ENCODE data around the gene ZNHIT1.

Gene ZNHIT1

GRCh38 chr7:101207459-101207858 lies 10.5 kb upstream of the ZNHIT1 start:
- TF ChIP-seq CTCF (IDR thresholded peaks at IDR 0.05; ENCODE audit: control insufficient read depth, extremely low read depth, insufficient read depth) = no peak
- DNase-seq (ENCODE audit: low read depth) = no peak

DNA sequence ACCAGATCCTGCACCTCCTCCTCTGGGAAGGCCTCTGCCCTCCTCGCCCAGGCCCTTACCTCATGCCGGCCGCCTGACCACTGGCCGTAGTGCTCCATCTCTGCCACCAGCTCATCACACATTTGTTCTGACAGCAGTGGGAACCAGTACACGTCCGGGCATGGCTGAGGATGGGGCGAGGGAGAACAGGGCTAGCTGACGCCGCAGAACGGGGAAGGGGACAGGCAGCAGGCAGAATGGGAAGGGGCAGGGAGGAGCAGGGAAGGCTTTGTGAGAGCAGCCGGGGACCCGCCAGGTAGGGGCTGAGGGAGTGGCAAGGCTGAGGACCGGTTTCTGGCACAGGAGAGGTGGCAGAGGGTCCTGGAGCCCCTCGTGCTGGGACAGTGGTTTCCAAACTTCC lies 9.2 kb upstream of the ZNHIT1 start:
- TF ChIP-seq CTCF (IDR thresholded peaks at IDR 0.05; ENCODE audit: control insufficient read depth, extremely low read depth, insufficient read depth) = no peak
- H3K4me3 ChIP-seq (ENCODE audit: low read depth, low read length) = no peak overlapping the region
- DNase-seq (ENCODE audit: low read depth) = no peak

More at GRCh38 chr7:101207459-101207858, 10.5 kb upstream of the ZNHIT1 start:
- no peak overlapping the region for H3K4me3 ChIP-seq (ENCODE audit: low read depth, low read length)

GRCh38 chr7:101210143-101210542 lies 7.8 kb upstream of the ZNHIT1 start:
- no peak overlapping the region for H3K4me3 ChIP-seq (ENCODE audit: low read depth, low read length)
- no peak for TF ChIP-seq CTCF (IDR thresholded peaks at IDR 0.05; ENCODE audit: control insufficient read depth, extremely low read depth, insufficient read depth)
- DNase-seq (ENCODE audit: low read depth) = no peak

DNA sequence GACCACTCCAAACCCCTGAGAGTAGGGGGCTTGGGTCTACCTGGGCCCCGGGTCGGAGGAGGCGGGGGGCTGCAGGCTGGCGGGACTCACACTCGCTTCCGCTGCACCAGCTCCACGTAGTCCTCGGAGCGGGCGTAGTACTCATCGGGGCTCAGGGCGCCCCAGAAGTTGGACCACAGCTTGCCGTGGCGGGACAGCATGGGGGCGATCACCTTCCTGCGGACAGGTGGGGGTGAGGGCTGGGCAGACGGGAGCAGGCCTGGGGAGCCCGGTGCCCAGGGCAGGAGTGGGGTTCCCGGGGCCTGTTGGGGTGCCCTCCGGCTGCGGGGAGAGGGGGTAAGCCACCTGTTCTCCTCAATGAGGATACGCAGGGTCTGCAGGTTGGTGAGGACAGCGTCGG lies 6.5 kb upstream of the ZNHIT1 start:
- no peak overlapping the region for H3K4me3 ChIP-seq (ENCODE audit: low read depth, low read length)
- TF ChIP-seq CTCF (IDR thresholded peaks at IDR 0.05; ENCODE audit: control insufficient read depth, extremely low read depth, insufficient read depth) = no peak
- no peak for DNase-seq (ENCODE audit: low read depth)

DNA sequence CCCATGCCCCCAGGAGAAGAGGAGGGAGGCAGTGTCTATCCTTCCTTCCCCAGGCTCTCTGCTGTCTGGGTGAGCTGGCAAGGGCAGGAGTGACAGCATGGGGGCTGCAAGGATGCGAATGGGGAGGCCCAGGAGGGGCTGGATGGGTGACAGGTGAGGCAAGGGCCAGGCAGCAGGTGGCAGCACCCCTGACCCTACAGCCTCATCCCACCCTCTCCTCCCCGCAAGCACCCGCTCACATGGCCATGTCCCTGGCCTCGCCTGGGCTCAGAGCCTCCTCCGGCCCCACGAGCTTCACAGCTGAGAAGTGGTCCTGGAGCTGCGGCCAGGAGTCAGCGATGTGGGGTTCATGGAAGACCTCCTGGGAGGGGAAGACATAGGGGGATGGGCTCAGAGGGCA lies 6.0 kb upstream of the ZNHIT1 start:
- no peak for TF ChIP-seq CTCF (IDR thresholded peaks at IDR 0.05; ENCODE audit: control insufficient read depth, extremely low read depth, insufficient read depth)
- no peak overlapping the region for H3K4me3 ChIP-seq (ENCODE audit: low read depth, low read length)
- DNase-seq (ENCODE audit: low read depth) = no peak

GRCh38 chr7:101216001-101216859 lies 1.7 kb upstream of the ZNHIT1 start:
- no peak for TF ChIP-seq CTCF (IDR thresholded peaks at IDR 0.05; ENCODE audit: control insufficient read depth, extremely low read depth, insufficient read depth)
- H3K4me3 ChIP-seq (ENCODE audit: low read depth, low read length) = peak overlapping the region; percentile 96
- no peak for DNase-seq (ENCODE audit: low read depth)
